SK-N-SH treated with all-trans-retinoic acid at 6 μM for 48 hours (cell line): ENCODE results near the gene HDAC8.

Source experiments
- ATAC-seq: fragments of 200-7000 bp; cut with Tn5 transposase; 3 replicates; pipeline ENCODE4 v1.9.1; 2020; ENCODE audit warnings: mild to moderate bottlenecking, moderate library complexity
- ARNTL ChIP-seq: fragments of 450-650 bp; formaldehyde crosslinking; IDR thresholded peaks from 2 replicates; pipeline ENCODE4 v1.5.0; 2020; ENCODE audit warnings: low read depth, mild to moderate bottlenecking, moderate library complexity, borderline replicate concordance
- BACH2 ChIP-seq: fragments of 250-450 bp; sonication (Bioruptor Pico); IDR thresholded peaks from 2 replicates; pipeline ENCODE4 v1.9.0; 2021; ENCODE audit warnings: mild to moderate bottlenecking, borderline replicate concordance
- CSDC2 ChIP-seq: fragments of 250-450 bp; sonication (Bioruptor Pico); IDR thresholded peaks from 2 replicates; pipeline ENCODE4 v1.5.0; 2020; ENCODE audit warnings: mild to moderate bottlenecking, moderate library complexity
- CSRNP3 ChIP-seq: fragments of 250-450 bp; sonication (Bioruptor Pico); IDR thresholded peaks from 2 replicates; pipeline ENCODE4 v1.5.1; 2021; ENCODE audit warnings: mild to moderate bottlenecking, moderate library complexity
- ESRRG ChIP-seq: fragments of 250-450 bp; sonication (Bioruptor Pico); IDR thresholded peaks from 2 replicates; pipeline ENCODE4 v1.6.1; 2021; ENCODE audit warnings: mild to moderate bottlenecking
- GLIS3 ChIP-seq: fragments of 250-450 bp; sonication (Bioruptor Pico); IDR thresholded peaks from 2 replicates; pipeline ENCODE4 v1.5.0; 2020; ENCODE audit warnings: mild to moderate bottlenecking, moderate library complexity
- ISL1 ChIP-seq: fragments of 250-450 bp; sonication (Bioruptor Pico); IDR thresholded peaks from 2 replicates; pipeline ENCODE4 v2.1.2; 2022; ENCODE audit warnings: mild to moderate bottlenecking, moderate library complexity
- OSR1 ChIP-seq: fragments of 250-450 bp; sonication (Bioruptor Pico); IDR thresholded peaks from 2 replicates; pipeline ENCODE4 v1.8.0; 2022; ENCODE audit warnings: moderate library complexity, mild to moderate bottlenecking, inconsistent platforms
- PATZ1 ChIP-seq: fragments of 250-450 bp; sonication (Bioruptor Pico); IDR thresholded peaks from 2 replicates; pipeline ENCODE4 v1.8.0; 2020; ENCODE audit warnings: mild to moderate bottlenecking, moderate library complexity, borderline replicate concordance
- PPARA ChIP-seq: fragments of 250-450 bp; sonication (Bioruptor Pico); IDR thresholded peaks from 2 replicates; pipeline ENCODE4 v1.5.0; 2020; ENCODE audit warnings: mild to moderate bottlenecking, borderline replicate concordance
- RARB ChIP-seq: fragments of 250-450 bp; sonication (Bioruptor Pico); IDR thresholded peaks from 2 replicates; pipeline ENCODE4 v1.8.0; 2021; ENCODE audit warnings: mild to moderate bottlenecking, moderate library complexity
- TOX ChIP-seq: fragments of 250-450 bp; sonication (Bioruptor Pico); IDR thresholded peaks from 2 replicates; pipeline ENCODE4 v1.8.0; 2021; ENCODE audit warnings: mild to moderate bottlenecking, moderate library complexity, borderline replicate concordance
- TSHZ2 ChIP-seq: fragments of 250-450 bp; sonication (Bioruptor Pico); IDR thresholded peaks from 2 replicates; pipeline ENCODE4 v1.5.0; 2020; ENCODE audit warnings: mild to moderate bottlenecking, moderate library complexity
- ZC3H10 ChIP-seq: fragments of 250-450 bp; sonication (Bioruptor Pico); IDR thresholded peaks from 2 replicates; pipeline ENCODE4 v1.5.1; 2021; ENCODE audit warnings: mild to moderate bottlenecking, moderate library complexity
- ZFP30 ChIP-seq: fragments of 450-650 bp; formaldehyde crosslinking; IDR thresholded peaks from 2 replicates; pipeline ENCODE4 v1.5.0; 2022; ENCODE audit warnings: mild to moderate bottlenecking, moderate library complexity
- ZNF565 ChIP-seq: fragments of 450-650 bp; formaldehyde crosslinking; conservative IDR thresholded peaks from 2 replicates; pipeline ENCODE4 v1.5.0; 2020; ENCODE audit warnings: low read depth, mild to moderate bottlenecking, moderate library complexity
- ZNF70 ChIP-seq: fragments of 450-650 bp; formaldehyde crosslinking; IDR thresholded peaks from 2 replicates; pipeline ENCODE4 v1.5.0; 2020; ENCODE audit warnings: mild to moderate bottlenecking, moderate library complexity
- ZNF8 ChIP-seq: fragments of 450-650 bp; formaldehyde crosslinking; IDR thresholded peaks from 2 replicates; pipeline ENCODE4 v1.5.0; 2020; ENCODE audit warnings: mild to moderate bottlenecking, moderate library complexity
- TF ChIP-seq, protein P1 (sequence below): fragments of 250-450 bp; sonication (Bioruptor Pico); IDR thresholded peaks from 2 replicates; pipeline ENCODE4 v1.5.1; 2020; ENCODE audit warnings: low read depth, mild to moderate bottlenecking, moderate library complexity
- TF ChIP-seq, protein P2 (sequence below): fragments of 250-450 bp; sonication (Bioruptor Pico); IDR thresholded peaks from 2 replicates; pipeline ENCODE4 v1.8.0; 2021; ENCODE audit warnings: low read depth, mild to moderate bottlenecking, moderate library complexity, borderline replicate concordance

The HDAC8 gene

DNA sequence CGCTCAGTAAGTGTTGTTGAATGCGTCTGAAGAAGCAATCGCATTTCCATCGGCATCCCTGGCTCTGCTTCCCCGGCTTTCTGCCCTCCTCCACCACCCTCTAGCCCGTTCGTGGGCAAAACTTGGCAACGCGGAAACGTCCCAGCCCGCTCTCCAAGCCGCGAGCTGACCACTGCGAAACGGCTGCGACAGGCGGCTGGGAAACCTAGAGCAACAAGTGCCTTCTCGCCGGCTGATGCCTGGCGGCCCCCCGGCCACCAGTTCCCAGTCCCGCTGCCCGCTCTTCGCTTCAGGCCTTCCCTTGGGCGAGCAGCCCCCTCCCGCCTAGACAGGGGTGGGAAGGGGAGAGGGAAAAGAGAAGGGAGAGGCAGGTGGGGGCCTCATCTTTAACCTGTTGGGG is 267.8 kb downstream of the HDAC8 start (continued):
- TF ChIP-seq ZNF70 (CRISPR knock-in tag) (no peak), ZNF8 (CRISPR knock-in tag) (no peak)
- TF ChIP-seq, protein P1, sequence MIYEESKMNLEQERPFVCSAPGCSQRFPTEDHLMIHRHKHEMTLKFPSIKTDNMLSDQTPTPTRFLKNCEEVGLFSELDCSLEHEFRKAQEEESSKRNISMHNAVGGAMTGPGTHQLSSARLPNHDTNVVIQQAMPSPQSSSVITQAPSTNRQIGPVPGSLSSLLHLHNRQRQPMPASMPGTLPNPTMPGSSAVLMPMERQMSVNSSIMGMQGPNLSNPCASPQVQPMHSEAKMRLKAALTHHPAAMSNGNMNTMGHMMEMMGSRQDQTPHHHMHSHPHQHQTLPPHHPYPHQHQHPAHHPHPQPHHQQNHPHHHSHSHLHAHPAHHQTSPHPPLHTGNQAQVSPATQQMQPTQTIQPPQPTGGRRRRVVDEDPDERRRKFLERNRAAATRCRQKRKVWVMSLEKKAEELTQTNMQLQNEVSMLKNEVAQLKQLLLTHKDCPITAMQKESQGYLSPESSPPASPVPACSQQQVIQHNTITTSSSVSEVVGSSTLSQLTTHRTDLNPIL (CRISPR knock-in tag) = no peak

DNA sequence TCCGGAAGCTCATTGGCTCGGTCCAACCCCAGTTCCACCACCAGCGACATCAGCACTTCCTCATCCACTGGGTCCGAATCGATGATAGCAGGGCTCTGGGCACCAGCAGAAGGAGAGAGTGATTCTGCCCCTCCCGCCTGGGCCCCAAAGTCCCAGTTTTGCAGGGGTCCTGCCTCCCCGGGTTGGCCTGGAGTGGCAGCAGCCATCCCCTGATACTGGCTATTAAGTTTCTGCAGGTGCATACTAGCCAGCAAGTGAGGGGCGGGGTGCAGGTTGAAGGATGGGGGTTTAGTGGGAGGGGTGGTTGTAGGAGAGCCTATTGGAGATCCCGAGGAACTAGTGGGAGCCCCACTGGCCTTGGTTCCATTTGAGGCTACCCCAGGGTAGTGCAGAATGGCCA is 270.9 kb downstream of the HDAC8 start:
- TF ChIP-seq CSDC2 (CRISPR knock-in tag) (no peak), ARNTL (CRISPR knock-in tag) (no peak), CSRNP3 (CRISPR knock-in tag) (no peak), OSR1 (CRISPR knock-in tag) (no peak), GLIS3 (CRISPR knock-in tag) (no peak), ZC3H10 (no peak), TOX (CRISPR knock-in tag) (no peak), PPARA (CRISPR knock-in tag) (no peak), PATZ1 (CRISPR knock-in tag) (no peak), ZFP30 (CRISPR knock-in tag) (no peak), BACH2 (CRISPR knock-in tag) (no peak), TSHZ2 (CRISPR knock-in tag) (no peak), ZNF70 (CRISPR knock-in tag) (no peak), ISL1 (no peak), RARB (CRISPR knock-in tag) (no peak), ZNF565 (CRISPR knock-in tag) (no peak), ZNF8 (CRISPR knock-in tag) (no peak), ESRRG (CRISPR knock-in tag) (no peak)
- TF ChIP-seq, protein P2, sequence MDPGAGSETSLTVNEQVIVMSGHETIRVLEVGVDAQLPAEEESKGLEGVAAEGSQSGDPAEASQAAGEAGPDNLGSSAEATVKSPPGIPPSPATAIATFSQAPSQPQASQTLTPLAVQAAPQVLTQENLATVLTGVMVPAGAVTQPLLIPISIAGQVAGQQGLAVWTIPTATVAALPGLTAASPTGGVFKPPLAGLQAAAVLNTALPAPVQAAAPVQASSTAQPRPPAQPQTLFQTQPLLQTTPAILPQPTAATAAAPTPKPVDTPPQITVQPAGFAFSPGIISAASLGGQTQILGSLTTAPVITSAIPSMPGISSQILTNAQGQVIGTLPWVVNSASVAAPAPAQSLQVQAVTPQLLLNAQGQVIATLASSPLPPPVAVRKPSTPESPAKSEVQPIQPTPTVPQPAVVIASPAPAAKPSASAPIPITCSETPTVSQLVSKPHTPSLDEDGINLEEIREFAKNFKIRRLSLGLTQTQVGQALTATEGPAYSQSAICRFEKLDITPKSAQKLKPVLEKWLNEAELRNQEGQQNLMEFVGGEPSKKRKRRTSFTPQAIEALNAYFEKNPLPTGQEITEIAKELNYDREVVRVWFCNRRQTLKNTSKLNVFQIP = no peak
- TF ChIP-seq, protein P1 (CRISPR knock-in tag) = no peak
- TF ChIP-seq, all 23 proteins: peak for 0
- ATAC-seq = no peak
